ENCODE results near the gene MT1G. TPM values are rescaled to one million over a fixed set of nuclear protein-coding genes. Genes with fewer than 3 reads are reported as not detected.

MT1G gene
- polyA plus RNA-seq, 1 of the 3 experiments (the other 2 are of a cell fraction), result 1.2 TPM

DNA sequence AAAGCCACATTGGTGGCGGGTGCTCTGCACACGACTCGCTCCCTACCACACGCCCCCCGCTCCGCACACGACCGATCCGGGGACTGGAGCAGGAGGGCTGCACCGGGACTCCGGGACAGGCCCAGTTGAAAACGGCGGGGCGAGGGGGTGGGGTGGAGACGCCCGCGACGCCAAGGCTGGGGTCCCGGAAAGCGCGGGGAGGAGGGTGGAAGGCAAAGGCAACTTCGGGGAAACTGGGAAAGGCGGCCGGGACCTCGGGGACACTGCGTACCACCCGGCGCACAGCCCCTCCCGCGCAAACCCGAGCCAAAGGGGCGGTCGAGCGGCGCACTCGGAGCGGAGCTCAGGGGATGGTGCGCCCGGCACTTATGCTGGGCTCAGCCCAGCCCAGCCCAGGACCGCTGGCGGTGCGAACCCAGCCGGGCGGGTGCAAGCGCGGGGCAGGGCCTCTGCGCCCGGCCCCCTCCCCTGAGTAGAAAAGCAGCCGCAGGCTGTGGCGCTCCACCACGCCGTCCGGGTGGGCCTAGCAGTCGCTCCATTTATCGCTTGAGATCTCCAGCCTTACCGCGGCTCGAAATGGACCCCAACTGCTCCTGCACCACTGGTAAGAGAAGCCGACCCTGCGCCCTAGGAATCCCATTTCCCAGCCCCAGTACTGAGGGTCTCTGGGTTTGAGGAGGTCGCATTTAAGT is 35.6 kb downstream of the MT1G start, which contains the start of gene MT1M:
MT1M (plus strand) TSS at position 504 of the 692 bp plus-strand sequence; CDS start at position 577, 73 bp downstream.
- H3K9me2 ChIP-seq, result no peaks in the 10 kb centered on the region
- peak; percentile 66 for DNase-seq
- POLR2A ChIA-PET, result no interaction called here
- TF ChIP-seq RCOR1 (IDR thresholded peaks at IDR 0.05; ENCODE audit: low read length) (no peak), MEF2A (IDR thresholded peaks at IDR 0.05; ENCODE audit: borderline replicate concordance, low read depth) (no peak), JUND (IDR thresholded peaks at IDR 0.05) (no peak), FOXM1 (IDR thresholded peaks at IDR 0.05; ENCODE audit: low read depth) (no peak), FOSL2 (IDR thresholded peaks at IDR 0.05; ENCODE audit: borderline replicate concordance, low read depth) (no peak), SMC3 (IDR thresholded peaks at IDR 0.05; ENCODE audit: low read depth, low read length) (no peak), ELF1 (IDR thresholded peaks at IDR 0.05) (no peak), GABPA (IDR thresholded peaks at IDR 0.05; ENCODE audit: low read depth) (no peak), TCF12 (IDR thresholded peaks at IDR 0.05) (no peak), EZH2phosphoT487 (IDR thresholded peaks at IDR 0.05; ENCODE audit: borderline replicate concordance, low read depth) (no peak), GATA2 (CRISPR knock-in tag; IDR thresholded peaks at IDR 0.05) (no peak), TAF1 (IDR thresholded peaks at IDR 0.05; ENCODE audit: borderline replicate concordance, low read depth, low read length) (no peak), POLR2AphosphoS5 (IDR thresholded peaks at IDR 0.05; ENCODE audit: low read depth, low read length) (no peak), RFX5 (IDR thresholded peaks at IDR 0.05; ENCODE audit: low read length) (no peak)
- TF ChIP-seq, protein P1, sequence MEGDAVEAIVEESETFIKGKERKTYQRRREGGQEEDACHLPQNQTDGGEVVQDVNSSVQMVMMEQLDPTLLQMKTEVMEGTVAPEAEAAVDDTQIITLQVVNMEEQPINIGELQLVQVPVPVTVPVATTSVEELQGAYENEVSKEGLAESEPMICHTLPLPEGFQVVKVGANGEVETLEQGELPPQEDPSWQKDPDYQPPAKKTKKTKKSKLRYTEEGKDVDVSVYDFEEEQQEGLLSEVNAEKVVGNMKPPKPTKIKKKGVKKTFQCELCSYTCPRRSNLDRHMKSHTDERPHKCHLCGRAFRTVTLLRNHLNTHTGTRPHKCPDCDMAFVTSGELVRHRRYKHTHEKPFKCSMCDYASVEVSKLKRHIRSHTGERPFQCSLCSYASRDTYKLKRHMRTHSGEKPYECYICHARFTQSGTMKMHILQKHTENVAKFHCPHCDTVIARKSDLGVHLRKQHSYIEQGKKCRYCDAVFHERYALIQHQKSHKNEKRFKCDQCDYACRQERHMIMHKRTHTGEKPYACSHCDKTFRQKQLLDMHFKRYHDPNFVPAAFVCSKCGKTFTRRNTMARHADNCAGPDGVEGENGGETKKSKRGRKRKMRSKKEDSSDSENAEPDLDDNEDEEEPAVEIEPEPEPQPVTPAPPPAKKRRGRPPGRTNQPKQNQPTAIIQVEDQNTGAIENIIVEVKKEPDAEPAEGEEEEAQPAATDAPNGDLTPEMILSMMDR (IDR thresholded peaks at IDR 0.05), result no peak
- TF ChIP-seq, protein P2, sequence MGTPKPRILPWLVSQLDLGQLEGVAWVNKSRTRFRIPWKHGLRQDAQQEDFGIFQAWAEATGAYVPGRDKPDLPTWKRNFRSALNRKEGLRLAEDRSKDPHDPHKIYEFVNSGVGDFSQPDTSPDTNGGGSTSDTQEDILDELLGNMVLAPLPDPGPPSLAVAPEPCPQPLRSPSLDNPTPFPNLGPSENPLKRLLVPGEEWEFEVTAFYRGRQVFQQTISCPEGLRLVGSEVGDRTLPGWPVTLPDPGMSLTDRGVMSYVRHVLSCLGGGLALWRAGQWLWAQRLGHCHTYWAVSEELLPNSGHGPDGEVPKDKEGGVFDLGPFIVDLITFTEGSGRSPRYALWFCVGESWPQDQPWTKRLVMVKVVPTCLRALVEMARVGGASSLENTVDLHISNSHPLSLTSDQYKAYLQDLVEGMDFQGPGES (IDR thresholded peaks at IDR 0.05; ENCODE audit: low read depth, low read length), result no peak
- TF ChIP-seq, protein P3, sequence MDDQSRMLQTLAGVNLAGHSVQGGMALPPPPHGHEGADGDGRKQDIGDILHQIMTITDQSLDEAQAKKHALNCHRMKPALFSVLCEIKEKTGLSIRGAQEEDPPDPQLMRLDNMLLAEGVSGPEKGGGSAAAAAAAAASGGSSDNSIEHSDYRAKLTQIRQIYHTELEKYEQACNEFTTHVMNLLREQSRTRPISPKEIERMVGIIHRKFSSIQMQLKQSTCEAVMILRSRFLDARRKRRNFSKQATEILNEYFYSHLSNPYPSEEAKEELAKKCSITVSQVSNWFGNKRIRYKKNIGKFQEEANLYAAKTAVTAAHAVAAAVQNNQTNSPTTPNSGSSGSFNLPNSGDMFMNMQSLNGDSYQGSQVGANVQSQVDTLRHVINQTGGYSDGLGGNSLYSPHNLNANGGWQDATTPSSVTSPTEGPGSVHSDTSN (IDR thresholded peaks at IDR 0.05), result no peak
- TF ChIP-seq, protein P4, sequence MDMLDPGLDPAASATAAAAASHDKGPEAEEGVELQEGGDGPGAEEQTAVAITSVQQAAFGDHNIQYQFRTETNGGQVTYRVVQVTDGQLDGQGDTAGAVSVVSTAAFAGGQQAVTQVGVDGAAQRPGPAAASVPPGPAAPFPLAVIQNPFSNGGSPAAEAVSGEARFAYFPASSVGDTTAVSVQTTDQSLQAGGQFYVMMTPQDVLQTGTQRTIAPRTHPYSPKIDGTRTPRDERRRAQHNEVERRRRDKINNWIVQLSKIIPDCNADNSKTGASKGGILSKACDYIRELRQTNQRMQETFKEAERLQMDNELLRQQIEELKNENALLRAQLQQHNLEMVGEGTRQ (IDR thresholded peaks at IDR 0.05; ENCODE audit: borderline replicate concordance, low read depth, low read length), result no peak
- TF ChIP-seq, protein P5, sequence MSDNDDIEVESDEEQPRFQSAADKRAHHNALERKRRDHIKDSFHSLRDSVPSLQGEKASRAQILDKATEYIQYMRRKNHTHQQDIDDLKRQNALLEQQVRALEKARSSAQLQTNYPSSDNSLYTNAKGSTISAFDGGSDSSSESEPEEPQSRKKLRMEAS (IDR thresholded peaks at IDR 0.05; ENCODE audit: low read depth), result no peak
- H3K4me1 ChIP-seq (ENCODE audit: control insufficient read depth in 1 of 2, insufficient read depth in 2 of 2, low read depth in 1 of 2, low read length in 1 of 2), result peaks cover 0 to 26% of the 10 kb centered on the region in 2 experiments; a peak in 1 of 4 replicates
- H3K79me2 ChIP-seq (ENCODE audit: insufficient read depth), result no peaks in the 10 kb centered on the region
- peaks cover 25% of the 10 kb centered on the region; the same call in 1 of the 2 replicates for H3K27me3 ChIP-seq (ENCODE audit: insufficient read depth)
- H3K4me3 ChIP-seq (ENCODE audit: low read depth in 2 of 2, low read length in 1 of 2), result peak within 1 kb of the TSS in 1 of 2 experiments; percentile 31; a peak in 2 of 4 replicates
- H3F3A ChIP-seq (replicated peaks; ENCODE audit: insufficient read depth), result no peaks in the 10 kb centered on the region
- no peak within 1 kb of the TSS for H3K27ac ChIP-seq (ENCODE audit: low read depth in 2 of 2, low read length in 1 of 2)
- no peak within 1 kb of the TSS for H3K4me2 ChIP-seq
- H3K9ac ChIP-seq, result no peak within 1 kb of the TSS
- H3K36me3 ChIP-seq (replicated peaks in 1 of 2; ENCODE audit: control insufficient read depth in 1 of 2, insufficient read depth in 2 of 2, low read length in 1 of 2), result no peaks in the 10 kb centered on the region
- 69% methylated on average over 45 of the region's 61 CpGs for WGBS (ENCODE audit: low lambda C conversion rate)
- no peaks in the 10 kb centered on the region for H4K20me1 ChIP-seq (ENCODE audit: insufficient read depth)
- CTCF ChIA-PET, result interaction anchor here (1.5 kb wide), 1 partner anchor 32 kb away, joined by 3 read pairs; no protein-coding TSS in a partner anchor
- no peaks in the 10 kb centered on the region for H3K9me3 ChIP-seq
- H2AFZ ChIP-seq (ENCODE audit: low read depth), result peak within 1 kb of the TSS; percentile 35; the same call in 1 of the 2 replicates

All from SK-N-SH (cell line).